NCI-H2171 (cell line): Measurements from ENCODE around the gene EMX1.

Source experiments
- DNase-seq: peaks from one replicate; lab custom pipeline; 2025; lab: John Stamatoyannopoulos, UW

The EMX1 gene

DNA sequence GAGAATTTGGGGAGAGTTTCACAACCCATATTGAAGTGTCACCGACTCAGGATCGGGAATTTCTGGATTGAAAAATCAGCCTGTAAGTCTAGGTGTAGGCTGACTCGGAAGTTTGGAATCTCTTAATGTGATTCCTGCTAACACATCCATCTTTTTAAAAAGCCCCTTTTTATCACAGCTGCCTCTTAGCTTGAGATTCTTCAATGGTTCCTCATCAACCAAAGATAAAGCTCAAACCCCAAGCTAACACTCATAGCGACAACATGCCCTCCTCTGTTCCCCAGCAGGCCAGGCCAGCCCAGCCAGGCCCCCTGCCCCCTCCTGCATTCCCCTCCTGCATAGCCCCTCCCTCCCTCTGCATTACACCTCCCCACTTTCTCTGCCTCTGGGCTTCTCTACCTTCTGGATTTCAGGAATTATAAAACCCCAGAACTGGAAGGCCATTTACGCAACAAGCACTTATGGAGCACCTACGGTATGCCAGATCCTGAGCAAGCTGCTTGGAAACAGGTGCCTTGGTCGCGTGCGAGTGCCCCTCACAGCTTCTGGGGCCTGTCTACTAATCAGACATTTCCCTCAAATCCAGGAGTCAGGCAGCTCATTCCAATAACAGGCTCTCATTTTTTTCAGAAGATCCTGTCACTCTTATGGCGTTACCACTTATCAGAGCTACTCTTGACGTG lies 63.4 kb downstream of the EMX1 start:
- DNase-seq: no peak

GRCh38 chr2:72981536-72981935 lies 64.2 kb downstream of the EMX1 start:
- DNase-seq: no peak

DNA sequence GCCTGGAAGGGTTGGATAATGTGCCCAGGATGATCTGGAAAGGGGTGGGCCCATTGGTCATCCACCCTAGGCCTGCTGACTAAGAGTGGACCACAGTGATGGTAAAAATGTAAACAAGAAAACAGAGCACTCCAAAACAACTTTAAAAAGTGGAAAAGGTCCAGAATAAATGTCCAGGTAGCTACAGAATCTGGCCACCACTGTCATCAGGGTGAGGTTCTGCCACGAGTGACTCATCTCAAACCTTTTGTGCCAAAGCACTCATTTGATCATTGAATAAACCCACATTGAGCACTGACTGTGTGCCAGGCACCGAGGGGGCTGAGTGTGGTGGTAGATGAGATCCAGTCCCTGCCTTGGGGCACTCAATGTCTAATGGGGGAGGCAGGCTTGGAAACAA lies 64.9 kb downstream of the EMX1 start:
- DNase-seq: no peak

- no peak for DNase-seq
Measured at GRCh38 chr2:72982781-72983499, 65.6 kb downstream of the EMX1 start.

- no peak for DNase-seq
Measured at GRCh38 chr2:72983500-72984161, 66.3 kb downstream of the EMX1 start.

DNA sequence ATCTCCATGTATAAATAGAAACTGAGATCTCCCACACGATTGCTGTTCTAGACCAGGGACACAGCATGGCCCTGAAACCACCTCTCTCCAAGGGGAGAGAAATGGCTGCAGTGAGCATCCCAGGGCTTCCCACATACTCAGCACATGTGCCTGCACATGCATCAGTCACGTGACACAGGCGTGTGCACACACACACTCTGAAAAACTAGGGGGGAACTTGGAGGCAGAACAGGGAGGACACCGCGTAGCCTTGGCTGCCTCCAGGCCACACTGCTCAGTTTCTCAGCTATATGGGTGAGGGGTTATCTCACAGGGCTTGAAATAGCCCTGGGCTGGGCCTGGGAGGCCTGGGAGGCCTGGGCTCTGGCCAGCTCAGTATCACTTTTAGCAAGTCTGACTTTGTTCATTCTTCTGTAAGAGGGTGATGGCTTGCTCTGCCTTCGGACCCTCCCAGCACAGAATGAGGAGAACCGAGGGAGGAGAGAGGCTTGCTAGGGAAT lies 66.9 kb downstream of the EMX1 start:
- DNase-seq: no peak
